ENCODE results near the gene FGF8.

Gene FGF8

DNA sequence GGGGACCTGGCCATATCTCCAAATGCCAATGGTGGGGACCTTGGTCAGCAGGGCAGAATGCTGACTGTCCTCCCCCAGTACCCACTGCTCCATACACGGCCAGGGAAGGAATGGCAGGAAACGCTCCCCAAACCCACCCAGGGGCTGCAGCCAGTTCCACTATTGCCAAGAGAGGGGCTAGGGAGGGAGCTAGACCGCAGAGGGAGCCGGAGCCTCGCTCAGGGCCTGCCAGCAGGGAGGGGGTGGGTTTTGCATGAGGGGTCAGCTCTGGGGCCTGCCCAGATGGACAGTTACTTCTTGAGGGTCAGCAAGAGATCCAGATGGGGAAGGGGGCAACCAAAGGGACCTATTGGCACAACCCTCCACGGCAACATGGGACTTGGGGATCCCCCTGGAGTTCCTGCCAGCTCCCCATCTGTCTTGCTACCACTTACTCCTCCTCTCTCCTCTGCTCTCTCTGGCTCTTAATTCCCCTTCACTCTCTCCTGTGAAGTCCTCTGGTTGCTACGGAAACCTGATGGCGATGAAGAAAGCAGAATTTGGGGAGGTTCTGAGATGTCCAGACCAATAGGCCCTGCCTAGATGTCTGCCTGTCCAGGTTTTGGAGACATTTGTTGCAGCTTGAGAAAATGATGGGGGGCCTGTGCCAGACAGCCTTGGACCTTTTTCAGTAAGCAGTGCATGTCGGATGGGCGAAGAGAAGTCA, 12.6 kb downstream of the FGF8 start:
- ChIA-PET POLR2A (no interaction called here), CTCF (no interaction called here)
- DNase-seq (ENCODE audit: extremely low spot score), result no peak
- no peak for TF ChIP-seq HDGF (IDR thresholded peaks at IDR 0.05; ENCODE audit: borderline replicate concordance)
- no peak for TF ChIP-seq BHLHE40 (IDR thresholded peaks at IDR 0.05; ENCODE audit: borderline replicate concordance)
- no peak for TF ChIP-seq SP1 (IDR thresholded peaks at IDR 0.05)
- no peak for TF ChIP-seq SUZ12 (IDR thresholded peaks at IDR 0.05)
- TF ChIP-seq L3MBTL2 (conservative IDR thresholded peaks at IDR 0.05), result no peak
- TF ChIP-seq NFRKB (IDR thresholded peaks at IDR 0.05), result no peak
- TF ChIP-seq CTBP1 (IDR thresholded peaks at IDR 0.05; ENCODE audit: borderline replicate concordance), result no peak
- no peak for TF ChIP-seq ZNF384 (IDR thresholded peaks at IDR 0.05)
- TF ChIP-seq LEF1 (IDR thresholded peaks at IDR 0.05; ENCODE audit: borderline replicate concordance), result no peak
- no peak for TF ChIP-seq ARNT (IDR thresholded peaks at IDR 0.05)
- no peak for TF ChIP-seq FOXM1 (IDR thresholded peaks at IDR 0.05; ENCODE audit: borderline replicate concordance)
- TF ChIP-seq PKNOX1 (IDR thresholded peaks at IDR 0.05), result no peak
- no peak for TF ChIP-seq FOXA1 (IDR thresholded peaks at IDR 0.05)
- TF ChIP-seq ELF4 (IDR thresholded peaks at IDR 0.05), result no peak
- TF ChIP-seq FOXK2 (IDR thresholded peaks at IDR 0.05), result no peak
- no peak for TF ChIP-seq TARDBP (IDR thresholded peaks at IDR 0.05)

DNA sequence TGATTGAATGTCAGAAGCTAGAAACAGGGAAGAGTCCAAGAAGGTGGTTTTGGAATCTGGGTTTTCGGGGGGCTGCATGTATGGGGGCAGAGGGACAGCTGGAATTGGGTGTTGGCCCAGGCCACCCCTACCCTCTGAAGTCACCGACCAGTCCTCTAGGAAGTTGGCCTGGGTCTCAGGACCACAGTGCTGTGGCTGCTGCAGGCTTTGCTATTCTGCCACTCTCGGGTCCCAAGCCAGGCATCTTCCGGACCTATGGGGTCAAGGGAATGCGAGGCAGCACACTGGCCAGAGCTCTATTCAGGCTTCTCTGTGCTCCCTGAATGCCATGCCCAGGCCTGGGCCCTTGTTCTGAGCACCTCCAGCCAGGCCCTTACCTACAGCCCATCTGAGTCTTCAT, 13.2 kb downstream of the FGF8 start:
- CTCF ChIA-PET, result no interaction called here
- POLR2A ChIA-PET, result no interaction called here
- TF ChIP-seq HDGF (IDR thresholded peaks at IDR 0.05; ENCODE audit: borderline replicate concordance), result no peak
- TF ChIP-seq LEF1 (IDR thresholded peaks at IDR 0.05; ENCODE audit: borderline replicate concordance), result no peak
- no peak for TF ChIP-seq ZNF384 (IDR thresholded peaks at IDR 0.05)
- no peak for TF ChIP-seq FOXK2 (IDR thresholded peaks at IDR 0.05)
- TF ChIP-seq SP1 (IDR thresholded peaks at IDR 0.05), result no peak
- no peak for TF ChIP-seq FOXA1 (IDR thresholded peaks at IDR 0.05)
- TF ChIP-seq FOXM1 (IDR thresholded peaks at IDR 0.05; ENCODE audit: borderline replicate concordance), result no peak
- no peak for TF ChIP-seq SUZ12 (IDR thresholded peaks at IDR 0.05)
- no peak for TF ChIP-seq ARNT (IDR thresholded peaks at IDR 0.05)
- no peak for TF ChIP-seq PKNOX1 (IDR thresholded peaks at IDR 0.05)
- TF ChIP-seq CTBP1 (IDR thresholded peaks at IDR 0.05; ENCODE audit: borderline replicate concordance), result no peak
- TF ChIP-seq L3MBTL2 (conservative IDR thresholded peaks at IDR 0.05), result no peak
- no peak for DNase-seq (ENCODE audit: extremely low spot score)

DNA sequence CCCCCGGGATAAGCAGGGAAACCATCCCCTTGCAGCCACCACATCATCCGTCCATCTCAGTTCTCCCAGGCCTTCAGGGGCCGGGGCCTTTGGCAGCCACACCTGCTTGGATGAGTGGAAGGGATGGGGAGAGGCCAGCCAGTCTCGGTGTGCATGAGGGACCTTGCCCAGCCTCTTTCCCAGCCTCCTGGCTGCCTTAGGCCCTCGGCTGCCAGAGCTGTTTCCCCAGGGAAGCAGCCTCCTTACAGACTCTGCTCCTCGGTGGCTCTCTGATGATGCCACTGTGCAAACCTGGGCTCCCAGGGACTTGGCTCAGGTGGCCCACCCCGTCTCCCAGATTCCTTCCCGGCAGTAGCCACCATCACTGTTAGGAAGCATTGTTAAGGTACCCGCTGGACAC, 14.7 kb downstream of the FGF8 start:
- POLR2A ChIA-PET, result no interaction called here
- DNase-seq (ENCODE audit: extremely low spot score), result no peak
- TF ChIP-seq L3MBTL2 (conservative IDR thresholded peaks at IDR 0.05) (no peak), NFRKB (IDR thresholded peaks at IDR 0.05) (no peak), FOXM1 (IDR thresholded peaks at IDR 0.05; ENCODE audit: borderline replicate concordance) (no peak), LEF1 (IDR thresholded peaks at IDR 0.05; ENCODE audit: borderline replicate concordance) (no peak), HDGF (IDR thresholded peaks at IDR 0.05; ENCODE audit: borderline replicate concordance) (no peak), SP1 (IDR thresholded peaks at IDR 0.05) (no peak), BHLHE40 (IDR thresholded peaks at IDR 0.05; ENCODE audit: borderline replicate concordance) (no peak)
- CTCF ChIA-PET, result interaction anchor here (1.8 kb wide), 1 partner anchor 12 kb away, joined by 5 read pairs; no protein-coding TSS in a partner anchor

- POLR2A ChIA-PET, result interaction anchor here (1.2 kb wide), 1 partner anchor 72 kb away, joined by 3 read pairs; no protein-coding TSS in a partner anchor
- CTCF ChIA-PET, result no interaction called here
- DNase-seq (ENCODE audit: extremely low spot score), result no peak
- TF ChIP-seq NFRKB (IDR thresholded peaks at IDR 0.05) (no peak), FOXA1 (IDR thresholded peaks at IDR 0.05) (no peak), LEF1 (IDR thresholded peaks at IDR 0.05; ENCODE audit: borderline replicate concordance) (no peak), TARDBP (IDR thresholded peaks at IDR 0.05) (no peak), ZNF384 (IDR thresholded peaks at IDR 0.05) (no peak), PKNOX1 (IDR thresholded peaks at IDR 0.05) (no peak), FOXM1 (IDR thresholded peaks at IDR 0.05; ENCODE audit: borderline replicate concordance) (no peak), CTBP1 (IDR thresholded peaks at IDR 0.05; ENCODE audit: borderline replicate concordance) (no peak), SP1 (IDR thresholded peaks at IDR 0.05) (no peak), HDGF (IDR thresholded peaks at IDR 0.05; ENCODE audit: borderline replicate concordance) (no peak), L3MBTL2 (conservative IDR thresholded peaks at IDR 0.05) (no peak)
These were observed 15.4 kb downstream of the FGF8 start for GRCh38 chr10:101760510-101760909.

DNA sequence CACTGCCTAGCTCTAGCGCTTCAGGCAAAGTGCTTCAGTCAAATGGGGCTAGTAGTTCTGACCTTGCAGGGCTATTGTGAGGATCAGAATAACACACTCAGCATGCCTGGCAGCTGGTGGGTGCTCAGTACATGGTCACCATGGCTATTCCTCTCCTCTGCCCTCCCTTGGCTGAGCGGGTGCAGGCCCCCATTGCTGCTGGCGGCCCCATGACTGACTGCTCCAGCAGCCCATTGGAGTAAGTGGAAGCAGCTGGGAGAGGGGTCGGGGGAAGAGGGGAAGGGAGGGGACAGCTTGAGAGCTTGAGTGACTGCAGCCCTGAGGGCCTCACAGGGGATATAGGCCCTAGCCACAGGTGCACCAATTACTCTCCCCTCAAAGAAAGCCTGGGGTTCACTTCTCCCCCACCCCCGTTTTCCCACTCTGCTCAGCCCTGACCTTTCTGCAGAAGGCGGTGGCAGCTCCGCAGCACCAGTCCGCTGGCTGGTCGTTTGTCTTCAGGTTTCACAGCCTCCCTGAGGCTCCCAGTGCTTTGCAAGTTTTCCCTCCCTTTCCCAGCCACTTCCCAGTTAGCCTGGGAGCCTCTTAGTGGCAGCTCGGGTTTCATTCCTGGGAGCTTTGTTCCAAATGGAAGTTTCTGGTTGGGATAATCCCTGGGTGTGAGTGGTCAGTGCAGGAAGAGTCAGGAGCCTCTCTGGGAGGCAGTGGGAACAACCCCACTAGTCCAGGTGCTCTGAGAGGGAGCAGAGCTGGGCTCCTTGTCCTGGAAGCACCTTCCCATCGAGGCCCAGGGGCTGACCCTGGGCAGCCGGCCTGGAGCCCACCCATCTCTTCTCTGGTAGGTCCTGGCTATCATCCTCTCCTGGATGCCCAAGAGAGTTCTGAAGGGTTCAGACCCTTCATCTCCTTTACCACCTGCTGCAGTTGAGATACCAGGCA, 16.3 kb downstream of the FGF8 start:
- TF ChIP-seq ELF4 (IDR thresholded peaks at IDR 0.05), result no peak
- 0 out of 2 replicates have a peak, but pooled peaks have one; percentile 23 for TF ChIP-seq L3MBTL2 (conservative IDR thresholded peaks at IDR 0.05)
- ChIA-PET POLR2A (interaction anchor here (1.2 kb wide), 1 partner anchor 71 kb away, joined by 3 read pairs; no protein-coding TSS in a partner anchor), CTCF (interaction anchor here (1.0 to 3.0 kb wide), 3 partner anchors 10 to 157 kb away, joined by 3 to 13 read pairs (median 3); no protein-coding TSS in a partner anchor)
- no peak for DNase-seq (ENCODE audit: extremely low spot score)

Data from HEK293T (cell line).